ENCODE measurements around the gene RNF146. TPM values are rescaled to one million over a fixed set of nuclear protein-coding genes. Genes with fewer than 3 reads are reported as not detected.

Gene RNF146, protein sequence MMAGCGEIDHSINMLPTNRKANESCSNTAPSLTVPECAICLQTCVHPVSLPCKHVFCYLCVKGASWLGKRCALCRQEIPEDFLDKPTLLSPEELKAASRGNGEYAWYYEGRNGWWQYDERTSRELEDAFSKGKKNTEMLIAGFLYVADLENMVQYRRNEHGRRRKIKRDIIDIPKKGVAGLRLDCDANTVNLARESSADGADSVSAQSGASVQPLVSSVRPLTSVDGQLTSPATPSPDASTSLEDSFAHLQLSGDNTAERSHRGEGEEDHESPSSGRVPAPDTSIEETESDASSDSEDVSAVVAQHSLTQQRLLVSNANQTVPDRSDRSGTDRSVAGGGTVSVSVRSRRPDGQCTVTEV
- 50.6 TPM for total RNA-seq (2013)
- polyA plus RNA-seq: 10 to 100 TPM; 14.7 to 63.4 (median 22.5) TPM
- polyA minus RNA-seq: 15.5 and 26.7 TPM in 2 replicates
- 27.0 to 74.7 (median 49.5) reads per million in 11 experiments for total RNA-seq

DNA sequence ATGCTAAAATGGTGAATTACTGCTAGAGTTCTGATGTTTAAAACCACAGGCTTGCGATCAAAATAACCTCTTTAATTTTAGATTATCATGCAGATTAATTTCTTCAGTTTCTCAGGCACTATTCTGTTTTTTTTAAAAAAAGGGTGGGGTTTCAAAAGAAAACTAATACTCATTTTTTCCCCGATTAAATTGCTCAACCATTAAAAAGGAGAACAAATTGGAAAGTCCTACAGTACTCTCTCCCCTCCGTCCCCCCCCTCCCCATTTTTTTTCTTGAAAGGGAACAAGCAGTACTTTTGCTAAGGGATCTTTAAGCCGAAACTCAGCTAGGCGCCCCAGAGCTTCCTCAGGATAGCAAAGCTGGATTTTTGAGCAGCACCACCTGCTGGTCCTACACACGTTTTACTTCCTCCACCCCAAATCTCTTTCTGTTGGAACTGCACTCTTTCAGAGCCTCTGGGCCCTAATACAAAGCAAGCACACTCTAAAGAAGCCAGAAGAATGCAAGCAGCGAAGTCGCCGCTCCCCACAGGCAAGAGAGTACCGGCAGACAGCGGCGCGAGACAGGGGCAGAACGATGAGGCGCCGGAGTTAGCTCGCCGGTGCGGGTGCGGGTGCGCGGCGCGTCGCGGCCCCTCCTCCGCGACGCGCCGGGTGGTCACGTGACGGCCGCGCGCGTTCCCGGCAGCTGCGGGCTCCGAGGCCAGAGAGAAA lies at the start of gene RNF146:
TSS of gene RNF146 (plus strand) at position 687 of the 714 bp plus-strand sequence. CDS start 13,475 bp downstream, outside the sequence.
- peaks cover 20% of the 10 kb centered on the region for H4K20me1 ChIP-seq (ENCODE audit: insufficient read depth, low read length)
- H3K36me3 Mint-ChIP-seq: peaks cover 5 to 8% of the 10 kb centered on the region in 2 donors
- no peaks in the 10 kb centered on the region for H3K9me3 ChIP-seq (replicated peaks in 1 of 2; ENCODE audit: control insufficient read depth in 1 of 2, insufficient read depth in 1 of 2, low read length in 2 of 2)
- no peaks in the 10 kb centered on the region for H3K36me3 ChIP-seq (replicated peaks in 1 of 2; ENCODE audit: control insufficient read depth in 1 of 2, insufficient read depth in 2 of 2, low read length in 2 of 2)
- H3K4me3 ChIP-seq (replicated peaks in 1 of 3; ENCODE audit: low read depth in 2 of 3, low read length in 3 of 3): peak within 1 kb of the TSS; percentile 69 to 94 (median 86)
- DNase-seq: peak; percentile 82 to 90 (median 87)
- under 1% methylated on average over 37 of the region's 40 CpGs for WGBS (ENCODE audit: insufficient coverage)
- H3K4me1 ChIP-seq (ENCODE audit: control insufficient read depth in 1 of 2, insufficient read depth in 2 of 2, low read length in 2 of 2): peaks cover 24 to 50% of the 10 kb centered on the region in 2 donors
- peak within 1 kb of the TSS; percentile 78 for H2AFZ ChIP-seq (ENCODE audit: insufficient read depth, low read depth, low read length, poor library complexity, severe bottlenecking)
- intact Hi-C loops (cut with micrococcal nuclease): loop anchor here (2.0 to 10.0 kb wide), 3 partner anchors 62 to 80 kb away; partner anchors contain the start of gene ECHDC1 (in 1 of the 2)
- H3K9me3 Mint-ChIP-seq: peaks cover 0 to under 1% (median 0%) of the 10 kb centered on the region in 7 donors
- H3K27me3 Mint-ChIP-seq (ENCODE audit: low read depth in 3 of 3): no peaks in the 10 kb centered on the region
- H3K27ac Mint-ChIP-seq: peak within 1 kb of the TSS; percentile 97 to 100 (median 99)
- H3K27me3 ChIP-seq (ENCODE audit: control insufficient read depth in 2 of 2, insufficient read depth in 2 of 2, low read length in 2 of 2): no peaks in the 10 kb centered on the region
- peak; percentile 73 for TF ChIP-seq CTCF (IDR thresholded peaks at IDR 0.05)
- H3K9ac ChIP-seq (ENCODE audit: insufficient read depth, low read length, poor library complexity, severe bottlenecking): peak within 1 kb of the TSS; percentile 100
- peak within 1 kb of the TSS; percentile 75 for H3K4me2 ChIP-seq (replicated peaks; ENCODE audit: extremely low read depth, low read length, poor library complexity, severe bottlenecking)
- H3K4me1 Mint-ChIP-seq: peaks cover 47% of the 10 kb centered on the region
- H3K4me3 Mint-ChIP-seq: peak within 1 kb of the TSS; percentile 90 to 100
- H3K27ac ChIP-seq (ENCODE audit: low read depth in 1 of 2, low read length in 2 of 2): peak within 1 kb of the TSS; percentile 97 to 100
- peaks cover 46% of the 10 kb centered on the region for H3K79me2 ChIP-seq (ENCODE audit: insufficient read depth, low read length)

DNA sequence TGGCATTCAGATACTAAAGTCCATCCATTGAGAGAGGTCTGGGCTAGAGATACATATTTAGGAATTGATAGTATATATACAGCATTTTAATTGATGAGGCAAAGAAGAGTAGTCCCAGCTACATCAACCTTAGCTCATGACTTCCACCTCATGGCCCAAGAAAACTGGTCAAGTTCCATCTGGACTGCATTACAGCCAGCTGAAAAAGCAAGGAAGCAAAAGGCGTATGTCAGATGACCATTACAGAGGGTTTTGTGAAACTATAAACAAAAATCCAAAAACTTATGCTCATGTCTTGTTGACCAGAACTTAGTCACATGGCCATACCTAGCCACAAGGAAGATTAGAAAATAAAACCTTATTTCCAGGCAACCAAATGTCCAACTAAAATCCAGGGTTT lies 46.8 kb upstream of the RNF146 start:
- H2AFZ ChIP-seq (ENCODE audit: insufficient read depth, low read depth, low read length, poor library complexity, severe bottlenecking): no peak overlapping the region
- Mint-ChIP-seq H3K4me1 (no peaks in the 10 kb centered on the region), H3K9me3 (peaks cover 0 to 9% (median 4%) of the 10 kb centered on the region in 7 donors), H3K4me3 (no peak overlapping the region), H3K36me3 (no peaks in the 10 kb centered on the region), H3K27me3 (ENCODE audit: low read depth in 3 of 3) (peaks cover 2 to 12% (median 4%) of the 10 kb centered on the region in 3 donors), H3K27ac (no peak overlapping the region)
- no peaks in the 10 kb centered on the region for H4K20me1 ChIP-seq (ENCODE audit: insufficient read depth, low read length)
- H3K79me2 ChIP-seq (ENCODE audit: insufficient read depth, low read length): no peaks in the 10 kb centered on the region
- no peak overlapping the region for H3K4me2 ChIP-seq (replicated peaks; ENCODE audit: extremely low read depth, low read length, poor library complexity, severe bottlenecking)
- no peaks in the 10 kb centered on the region for H3K36me3 ChIP-seq (replicated peaks in 1 of 2; ENCODE audit: control insufficient read depth in 1 of 2, insufficient read depth in 2 of 2, low read length in 2 of 2)
- no peaks in the 10 kb centered on the region for H3K9me3 ChIP-seq (replicated peaks in 1 of 2; ENCODE audit: control insufficient read depth in 1 of 2, insufficient read depth in 1 of 2, low read length in 2 of 2)
- H3K27ac ChIP-seq (ENCODE audit: low read depth in 1 of 2, low read length in 2 of 2): no peak overlapping the region
- no peak for DNase-seq
- no peaks in the 10 kb centered on the region for H3K27me3 ChIP-seq (ENCODE audit: control insufficient read depth in 2 of 2, insufficient read depth in 2 of 2, low read length in 2 of 2)
- TF ChIP-seq CTCF (IDR thresholded peaks at IDR 0.05): no peak
- 80% methylated on average over 1 of the region's 1 CpG for WGBS (ENCODE audit: insufficient coverage)
- H3K9ac ChIP-seq (ENCODE audit: insufficient read depth, low read length, poor library complexity, severe bottlenecking): no peak overlapping the region
- intact Hi-C loops (cut with micrococcal nuclease): no loop called here
- H3K4me3 ChIP-seq (replicated peaks in 1 of 3; ENCODE audit: low read depth in 2 of 3, low read length in 3 of 3): no peak overlapping the region
- H3K4me1 ChIP-seq (ENCODE audit: control insufficient read depth in 1 of 2, insufficient read depth in 2 of 2, low read length in 2 of 2): no peaks in the 10 kb centered on the region
